ENCODE results near the gene ITPR1. TPM values are rescaled to one million over a fixed set of nuclear protein-coding genes. Genes with fewer than 3 reads are reported as not detected.

Gene ITPR1
- total RNA-seq, 4 donors from 2014 or later: 210 to 261 (median 232) TPM

- H3K9me3 ChIP-seq: no peaks in the 10 kb centered on the region
- H3K4me3 ChIP-seq (replicated peaks in 1 of 3): no peak overlapping the region
- intact Hi-C loops (cut with DNase I): no loop called here
- 87 to 92% methylated on average over 4 of the region's 4 CpGs for WGBS, 2 donors
- no peaks in the 10 kb centered on the region for H3K27me3 ChIP-seq
- no peak for TF ChIP-seq POLR2A (IDR thresholded peaks at IDR 0.05)
- TF ChIP-seq CTCF (IDR thresholded peaks at IDR 0.05): no peak
- DNase-seq: no peak
- H3K27ac ChIP-seq: no peak overlapping the region
- no peaks in the 10 kb centered on the region for H3K4me1 ChIP-seq
- H3K36me3 ChIP-seq: peaks cover 22 to 34% of the 10 kb centered on the region in 2 donors
These were observed 298.2 kb downstream of the ITPR1 start for GRCh38 chr3:4791358-4791757.

- intact Hi-C loops (cut with DNase I): no loop called here
- no peak overlapping the region for H3K4me3 ChIP-seq (replicated peaks in 1 of 3)
- TF ChIP-seq CTCF (IDR thresholded peaks at IDR 0.05) (no peak), POLR2A (IDR thresholded peaks at IDR 0.05) (no peak)
- H3K4me1 ChIP-seq: no peaks in the 10 kb centered on the region
- peaks cover 30 to 35% of the 10 kb centered on the region in 2 donors for H3K36me3 ChIP-seq
- no peak overlapping the region for H3K27ac ChIP-seq
- no peaks in the 10 kb centered on the region for H3K9me3 ChIP-seq
- no peak for DNase-seq
- H3K27me3 ChIP-seq: no peaks in the 10 kb centered on the region
- 91% methylated on average over 5 of the region's 5 CpGs for WGBS, 2 donors
These were observed 300.2 kb downstream of the ITPR1 start for GRCh38 chr3:4793311-4793710.

GRCh38 chr3:4794331-4794730 lies 301.2 kb downstream of the ITPR1 start:
- no peak for DNase-seq
- intact Hi-C loops (cut with DNase I): no loop called here
- H3K36me3 ChIP-seq: peaks cover 25% of the 10 kb centered on the region in 2 donors
- H3K4me3 ChIP-seq (replicated peaks in 1 of 3): no peak overlapping the region
- H3K4me1 ChIP-seq: no peaks in the 10 kb centered on the region
- no peaks in the 10 kb centered on the region for H3K27me3 ChIP-seq
- 81 to 95% methylated on average over 7 of the region's 7 CpGs for WGBS, 2 donors
- H3K27ac ChIP-seq: no peak overlapping the region
- TF ChIP-seq POLR2A (IDR thresholded peaks at IDR 0.05) (no peak), CTCF (IDR thresholded peaks at IDR 0.05) (no peak)
- H3K9me3 ChIP-seq: no peaks in the 10 kb centered on the region

- no peak for TF ChIP-seq POLR2A (IDR thresholded peaks at IDR 0.05)
- TF ChIP-seq CTCF (IDR thresholded peaks at IDR 0.05): no peak
- Histone ChIP-seq H3K4me1 (no peaks in the 10 kb centered on the region), H3K4me3 (replicated peaks in 1 of 3) (no peak overlapping the region), H3K27ac (no peak overlapping the region), H3K27me3 (no peaks in the 10 kb centered on the region), H3K36me3 (peaks cover 23 to 25% of the 10 kb centered on the region in 2 donors), H3K9me3 (no peaks in the 10 kb centered on the region)
- WGBS, 2 donors: 92 to 97% methylated on average over 13 of the region's 13 CpGs
- intact Hi-C loops (cut with DNase I): no loop called here
- DNase-seq: no peak
These were observed 301.6 kb downstream of the ITPR1 start for GRCh38 chr3:4794798-4795197.

GRCh38 chr3:4795905-4796304 lies 302.8 kb downstream of the ITPR1 start:
- intact Hi-C loops (cut with DNase I): no loop called here
- H3K36me3 ChIP-seq: peaks cover 24% of the 10 kb centered on the region in 2 donors
- WGBS, 2 donors: 88 to 97% methylated on average over 7 of the region's 7 CpGs

More at GRCh38 chr3:4795905-4796304, 302.8 kb downstream of the ITPR1 start:
- no peak overlapping the region for H3K27ac ChIP-seq
- no peak for DNase-seq
- H3K4me1 ChIP-seq: no peaks in the 10 kb centered on the region
- H3K4me3 ChIP-seq (replicated peaks in 1 of 3): no peak overlapping the region
- H3K27me3 ChIP-seq: no peaks in the 10 kb centered on the region
- TF ChIP-seq POLR2A (IDR thresholded peaks at IDR 0.05) (no peak), CTCF (IDR thresholded peaks at IDR 0.05) (no peak)
- no peaks in the 10 kb centered on the region for H3K9me3 ChIP-seq

Measured in thyroid gland (tissue), 4 donors.